Upper lobe of left lung (tissue), 6 donors: Measurements from ENCODE around the gene TMED4. TPM values are rescaled to one million over a fixed set of nuclear protein-coding genes. Genes with fewer than 3 reads are reported as not detected.
A peak's percentile ranks its signal among the peaks of the same experiment; 100 is the strongest.

ENCODE experiments used
- ATAC-seq, 2 donors: fragments of 200-7000 bp; cut with Tn5 transposase; one replicate each; pipeline ENCODE4 v1.9.1; 2022; ENCODE audit warnings: mild to moderate bottlenecking in 2 of 2, moderate library complexity in 2 of 2; ENCODE audit not compliant: low FRiP score in 2 of 2
- DNase-seq, 2 donors: peaks; one replicate each; pipeline ENCODE4 v3.0.0-alpha.2; 2019 to 2020
- H3K27ac ChIP-seq, 4 donors: fragments of 200-600 bp; sonication (generic); one replicate each; pipeline ENCODE4 v1.5.1; 2016 to 2019
- H3K27me3 ChIP-seq, 4 donors: fragments of 200-600 bp; sonication (generic); one replicate each; pipeline ENCODE4 v1.5.1; 2017 to 2019
- H3K36me3 ChIP-seq, 4 donors: fragments of 200-600 bp; sonication (generic); one replicate each; pipeline ENCODE4 v1.5.1; 2016 to 2019
- H3K4me1 ChIP-seq, 4 donors: fragments of 200-600 bp; sonication (generic); one replicate each; pipeline ENCODE4 v1.5.1; 2018 to 2019
- H3K4me3 ChIP-seq, 4 donors: fragments of 200-600 bp; sonication (generic); one replicate each; pipeline ENCODE4 v1.5.1; 2017 to 2019; ENCODE audit warnings: mild to moderate bottlenecking in 2 of 4, moderate library complexity in 1 of 4
- H3K9me3 ChIP-seq, 4 donors: fragments of 200-600 bp; sonication (generic); one replicate each; pipeline ENCODE4 v1.5.1; 2018 to 2019
- CTCF ChIP-seq, 6 experiments: fragments of 450-650 bp in 4 of 6; fragments of 200-600 bp in 2 of 6; sonication (generic) in 2 of 6; IDR thresholded peaks; one replicate each; pipeline ENCODE4 v1.5.1; 2016 to 2019; ENCODE audit warnings: antibody characterized with exemption in 6 of 6
- EP300 ChIP-seq, 4 donors: sonication (generic); formaldehyde crosslinking; IDR thresholded peaks; one replicate each; pipeline ENCODE4 v1.5.1; 2017; ENCODE audit warnings: antibody characterized with exemption in 4 of 4, control low read depth in 2 of 4
- POLR2A ChIP-seq, 4 donors: fragments of 450-650 bp; IDR thresholded peaks; one replicate each; pipeline ENCODE4 v1.5.1; 2016 to 2017; ENCODE audit warnings: antibody characterized with exemption in 4 of 4, mild to moderate bottlenecking in 2 of 4
- POLR2AphosphoS5 ChIP-seq, 2 donors: sonication (generic); formaldehyde crosslinking; IDR thresholded peaks; one replicate each; pipeline ENCODE4 v1.5.1; 2017; ENCODE audit warnings: antibody characterized with exemption in 2 of 2
- WGBS, 2 donors: methylation state at CpG; one replicate each; pipeline ENCODE4 v1.1.5; 2017 to 2018; 5-methylcytosine and 5-hydroxymethylcytosine counted together
- total RNA-seq, 6 donors: library from RNA; depleted of rRNA in 4 of 6; stranded (reverse); fragments of >200 nt in 4 of 6; gene quantifications; one replicate each; pipeline versions ENCODE4 v1.1.0 to v1.2.1, GENCODE V29; 2016 to 2021
- donor health status: DM: no; HTN: no; CAD: no; lungs with moderate emphysema.
- donor health status: DM: no; HTN: yes; CAD: no; lungs with severe emphysema.

TMED4 gene
- total RNA-seq, 6 donors from 2014 or later, result 78.8 to 205 (median 126) TPM

- Histone ChIP-seq H3K27ac (no peak overlapping the region), H3K27me3 (no peaks in the 10 kb centered on the region), H3K36me3 (peaks cover 68 to 87% (median 80%) of the 10 kb centered on the region in 4 donors), H3K4me1 (peaks cover 10 to 18% (median 12%) of the 10 kb centered on the region in 4 donors), H3K4me3 (no peak overlapping the region), H3K9me3 (no peaks in the 10 kb centered on the region)
- WGBS, 2 donors, result 92 to 100% methylated on average over 9 to 16 of the region's 17 CpGs
- DNase-seq (peak in 1 of 2 donors; percentile 22), ATAC-seq (no peak)
- TF ChIP-seq POLR2AphosphoS5 (IDR thresholded peaks at IDR 0.05) (no peak), POLR2A (IDR thresholded peaks at IDR 0.05) (no peak), EP300 (IDR thresholded peaks at IDR 0.05) (no peak), CTCF (IDR thresholded peaks at IDR 0.05) (no peak)
Measured at GRCh38 chr7:44568771-44569560, 13.1 kb downstream of the TMED4 start.

- Histone ChIP-seq H3K27me3 (no peaks in the 10 kb centered on the region), H3K9me3 (no peaks in the 10 kb centered on the region), H3K36me3 (peaks cover 68 to 98% (median 80%) of the 10 kb centered on the region in 4 donors), H3K4me1 (peaks cover 7 to 11% (median 8%) of the 10 kb centered on the region in 4 donors), H3K27ac (no peak overlapping the region), H3K4me3 (no peak overlapping the region)
- 86 to 98% methylated on average over 2 to 6 of the region's 6 CpGs for WGBS, 2 donors
- ATAC-seq, result no peak
- TF ChIP-seq POLR2A (IDR thresholded peaks at IDR 0.05) (no peak), CTCF (IDR thresholded peaks at IDR 0.05) (no peak), EP300 (IDR thresholded peaks at IDR 0.05) (no peak), POLR2AphosphoS5 (IDR thresholded peaks at IDR 0.05) (no peak)
- DNase-seq, result no peak
Measured at GRCh38 chr7:44567884-44568283, 14.1 kb downstream of the TMED4 start.

GRCh38 chr7:44566680-44567079, 15.4 kb downstream of the TMED4 start:
- 93 to 95% methylated on average over 5 of the region's 5 CpGs for WGBS, 2 donors
- Histone ChIP-seq H3K9me3 (no peaks in the 10 kb centered on the region), H3K4me3 (no peak overlapping the region), H3K27ac (no peak overlapping the region), H3K27me3 (no peaks in the 10 kb centered on the region), H3K36me3 (peaks cover 64 to 88% (median 70%) of the 10 kb centered on the region in 4 donors), H3K4me1 (no peaks in the 10 kb centered on the region)
- TF ChIP-seq POLR2AphosphoS5 (IDR thresholded peaks at IDR 0.05) (no peak), EP300 (IDR thresholded peaks at IDR 0.05) (no peak), POLR2A (IDR thresholded peaks at IDR 0.05) (no peak), CTCF (IDR thresholded peaks at IDR 0.05) (no peak)
- DNase-seq (no peak), ATAC-seq (no peak)

GRCh38 chr7:44565795-44566559, 16.1 kb downstream of the TMED4 start:
- H3K36me3 ChIP-seq, result peaks cover 57 to 80% (median 63%) of the 10 kb centered on the region in 4 donors
- no peaks in the 10 kb centered on the region for H3K4me1 ChIP-seq
- no peaks in the 10 kb centered on the region for H3K27me3 ChIP-seq
- DNase-seq (no peak), ATAC-seq (peak in 1 of 2 donors; percentile 34)
- no peaks in the 10 kb centered on the region for H3K9me3 ChIP-seq
- H3K27ac ChIP-seq, result no peak overlapping the region
- TF ChIP-seq POLR2A (IDR thresholded peaks at IDR 0.05), result no peak
- TF ChIP-seq CTCF (IDR thresholded peaks at IDR 0.05), result peak in 1 of 6 experiments; percentile 43
- no peak for TF ChIP-seq EP300 (IDR thresholded peaks at IDR 0.05)
- WGBS, 2 donors, result 73 to 86% methylated on average over 16 of the region's 16 CpGs
- no peak overlapping the region for H3K4me3 ChIP-seq
